HK-2 (cell line): ENCODE measurements around the gene RIMS4.

Source experiments
- DNase-seq: peaks from one replicate; pipeline ENCODE4 v3.0.0-alpha.2; 2018; ENCODE audit not compliant: unreplicated experiment

RIMS4 gene

GRCh38 chr20:44762466-44763140 lies 47.7 kb downstream of the RIMS4 start:
- DNase-seq, result no peak

GRCh38 chr20:44761423-44761822 lies 48.9 kb downstream of the RIMS4 start:
- no peak for DNase-seq

- no peak for DNase-seq
These were observed 50.8 kb downstream of the RIMS4 start for GRCh38 chr20:44759595-44759994.

GRCh38 chr20:44758247-44759101 lies 51.9 kb downstream of the RIMS4 start:
- DNase-seq, result no peak

GRCh38 chr20:44756956-44757355 lies 53.4 kb downstream of the RIMS4 start:
- no peak for DNase-seq

- DNase-seq, result no peak
These were observed 54.2 kb downstream of the RIMS4 start for GRCh38 chr20:44756011-44756688.

- no peak for DNase-seq
These were observed 55.8 kb downstream of the RIMS4 start for GRCh38 chr20:44754554-44754953.

- DNase-seq, result no peak
These were observed 58.0 kb downstream of the RIMS4 start for GRCh38 chr20:44752099-44752931.

GRCh38 chr20:44750081-44750805 lies 60.1 kb downstream of the RIMS4 start:
- DNase-seq, result no peak

GRCh38 chr20:44748005-44748370 lies 62.4 kb downstream of the RIMS4 start:
- no peak for DNase-seq

GRCh38 chr20:44747166-44748004 lies 63.0 kb downstream of the RIMS4 start:
- DNase-seq, result peak; percentile 86

GRCh38 chr20:44746367-44747165 lies 63.8 kb downstream of the RIMS4 start:
- peak; percentile 11 for DNase-seq

GRCh38 chr20:44745598-44746366 lies 64.6 kb downstream of the RIMS4 start, which contains the start of gene KCNK15:
Gene KCNK15, plus strand, starts transcription at chr20:44745865. Its CDS starts 46 bp downstream, at chr20:44745911.
- DNase-seq, result peak; percentile 51

- no peak for DNase-seq
These were observed 65.2 kb downstream of the RIMS4 start for GRCh38 chr20:44745122-44745597.

GRCh38 chr20:44743916-44744655 lies 66.3 kb downstream of the RIMS4 start:
- no peak for DNase-seq

GRCh38 chr20:44743080-44743701 lies 67.2 kb downstream of the RIMS4 start:
- no peak for DNase-seq
